AG09309 (cell line): ENCODE measurements around the gene SOBP.

Experiments used
- DNase-seq: peaks from one replicate; pipeline ENCODE4 v3.0.0-alpha.2; 2010; ENCODE audit warnings: low read depth
- H3K4me3 ChIP-seq: 2 replicates; pipeline ENCODE4 v1.5.1; 2011; ENCODE audit warnings: mild to moderate bottlenecking, low read depth, low read length, moderate library complexity; ENCODE audit not compliant: control insufficient read depth
- TF ChIP-seq, protein P1 (sequence below): IDR thresholded peaks from 2 replicates; pipeline ENCODE4 v1.5.1; 2011; ENCODE audit warnings: mild to moderate bottlenecking, low read depth, low read length, inconsistent platforms; ENCODE audit not compliant: insufficient read depth, control insufficient read depth; ENCODE audit errors: missing control alignments

Gene SOBP

DNA sequence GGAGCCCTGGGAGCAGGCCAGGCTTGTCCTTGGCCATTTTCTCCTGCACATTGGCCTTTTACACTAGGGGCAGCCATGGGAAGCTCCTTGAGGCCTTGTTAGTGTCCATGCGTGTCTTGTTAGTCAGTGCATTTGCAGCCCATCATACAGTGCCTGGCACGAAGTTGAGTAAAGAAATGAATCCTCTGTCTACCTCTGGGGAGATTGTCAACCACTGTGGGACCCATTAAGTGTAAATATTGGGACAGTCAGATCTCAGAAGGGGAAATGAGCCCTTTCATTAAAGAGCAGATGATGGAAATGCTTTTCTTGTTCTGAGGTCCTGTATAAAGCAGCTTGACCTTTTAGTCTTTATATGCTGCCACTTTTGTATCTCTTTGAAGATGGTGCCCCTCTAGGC lies 33.9 kb downstream of the SOBP start:
- DNase-seq = no peak
- TF ChIP-seq, protein P1, sequence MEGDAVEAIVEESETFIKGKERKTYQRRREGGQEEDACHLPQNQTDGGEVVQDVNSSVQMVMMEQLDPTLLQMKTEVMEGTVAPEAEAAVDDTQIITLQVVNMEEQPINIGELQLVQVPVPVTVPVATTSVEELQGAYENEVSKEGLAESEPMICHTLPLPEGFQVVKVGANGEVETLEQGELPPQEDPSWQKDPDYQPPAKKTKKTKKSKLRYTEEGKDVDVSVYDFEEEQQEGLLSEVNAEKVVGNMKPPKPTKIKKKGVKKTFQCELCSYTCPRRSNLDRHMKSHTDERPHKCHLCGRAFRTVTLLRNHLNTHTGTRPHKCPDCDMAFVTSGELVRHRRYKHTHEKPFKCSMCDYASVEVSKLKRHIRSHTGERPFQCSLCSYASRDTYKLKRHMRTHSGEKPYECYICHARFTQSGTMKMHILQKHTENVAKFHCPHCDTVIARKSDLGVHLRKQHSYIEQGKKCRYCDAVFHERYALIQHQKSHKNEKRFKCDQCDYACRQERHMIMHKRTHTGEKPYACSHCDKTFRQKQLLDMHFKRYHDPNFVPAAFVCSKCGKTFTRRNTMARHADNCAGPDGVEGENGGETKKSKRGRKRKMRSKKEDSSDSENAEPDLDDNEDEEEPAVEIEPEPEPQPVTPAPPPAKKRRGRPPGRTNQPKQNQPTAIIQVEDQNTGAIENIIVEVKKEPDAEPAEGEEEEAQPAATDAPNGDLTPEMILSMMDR = no peak
- H3K4me3 ChIP-seq = no peak overlapping the region

GRCh38 chr6:107524626-107525025 lies 34.7 kb downstream of the SOBP start:
- no peak for DNase-seq
- TF ChIP-seq, protein P1 = no peak
- H3K4me3 ChIP-seq = no peak overlapping the region

GRCh38 chr6:107531868-107532267 lies 42.0 kb downstream of the SOBP start:
- no peak for DNase-seq
- TF ChIP-seq, protein P1 = no peak
- no peak overlapping the region for H3K4me3 ChIP-seq

DNA sequence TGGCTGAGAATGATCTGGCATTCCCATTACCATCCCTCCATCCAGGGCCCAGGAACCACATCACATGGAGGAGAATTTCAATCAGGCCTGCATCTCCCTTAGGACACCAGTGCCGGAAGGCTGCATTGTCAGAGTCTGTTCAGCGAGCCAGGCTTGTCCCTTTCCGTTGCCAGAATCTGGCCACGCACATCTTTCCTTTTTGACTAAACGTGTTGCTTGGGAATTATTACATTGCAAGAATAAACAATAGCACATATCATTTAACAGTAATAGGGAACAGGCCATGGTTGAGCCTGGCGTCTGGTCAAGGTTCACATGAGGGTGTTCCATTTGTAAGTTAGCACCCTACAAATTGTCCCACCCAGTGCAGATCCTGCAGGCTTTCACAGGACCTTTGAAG lies 42.8 kb downstream of the SOBP start:
- H3K4me3 ChIP-seq = no peak overlapping the region
- TF ChIP-seq, protein P1 = no peak
- no peak for DNase-seq

DNA sequence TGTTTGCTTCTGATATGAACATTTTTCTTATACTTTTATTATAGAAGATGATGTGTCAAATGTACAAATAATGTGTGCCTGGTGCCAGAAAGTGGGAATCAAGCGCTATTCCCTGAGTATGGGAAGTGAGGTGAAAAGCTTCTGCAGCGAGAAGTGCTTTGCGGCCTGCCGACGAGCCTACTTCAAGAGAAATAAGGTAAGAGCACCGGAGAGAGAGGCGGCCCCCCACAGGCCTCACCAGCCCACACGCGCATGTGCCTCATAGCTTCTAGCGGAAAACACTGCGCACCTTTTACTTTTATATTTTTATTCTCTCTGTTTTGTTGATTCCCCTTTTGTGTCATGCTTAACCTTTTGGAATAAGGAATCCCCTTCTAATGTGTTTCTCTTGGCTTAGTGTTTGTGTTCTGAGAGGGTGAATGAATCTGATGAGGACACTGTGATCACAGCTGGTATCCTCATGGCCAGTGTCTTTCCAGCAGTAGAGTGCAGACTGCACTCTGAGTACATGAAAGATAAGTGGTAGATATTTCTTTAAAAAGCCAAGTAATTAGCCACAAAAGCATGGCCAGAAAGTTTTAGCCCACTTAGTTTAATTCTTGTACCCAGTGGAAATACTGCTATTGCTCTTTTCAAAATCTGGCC lies 43.6 kb downstream of the SOBP start:
- no peak for DNase-seq
- TF ChIP-seq, protein P1 = no peak

DNA sequence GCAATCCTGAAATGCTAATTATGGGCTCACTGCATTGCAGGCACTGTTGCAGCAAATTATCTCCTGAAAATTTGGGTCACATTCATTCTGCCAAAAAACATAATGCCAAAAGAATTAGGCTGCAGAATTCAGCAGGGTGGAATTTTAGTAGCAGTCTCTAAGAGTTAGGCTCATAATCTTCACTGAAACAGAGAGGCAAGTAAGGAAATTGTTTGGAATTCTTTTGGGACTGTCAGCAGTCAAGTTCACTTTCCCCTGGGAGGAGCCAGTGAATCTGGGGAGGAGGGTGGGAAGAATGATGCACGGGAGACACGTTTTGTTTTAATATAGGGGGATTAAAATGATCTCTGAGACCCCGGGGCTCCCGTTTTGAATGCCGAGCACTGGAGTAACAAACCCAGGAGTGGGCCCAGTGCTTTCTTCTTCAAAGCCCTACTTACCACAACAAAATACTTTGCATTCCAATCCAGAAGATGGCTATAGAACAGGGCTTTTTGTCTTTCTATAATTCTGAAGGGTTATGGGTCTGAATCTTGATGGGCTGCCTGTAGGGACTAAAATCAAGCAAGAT lies 44.7 kb downstream of the SOBP start:
- no peak overlapping the region for H3K4me3 ChIP-seq
- DNase-seq = no peak
- TF ChIP-seq, protein P1 = no peak

More for the DNA sequence above, 43.6 kb downstream of the SOBP start:
- H3K4me3 ChIP-seq = no peak overlapping the region

DNA sequence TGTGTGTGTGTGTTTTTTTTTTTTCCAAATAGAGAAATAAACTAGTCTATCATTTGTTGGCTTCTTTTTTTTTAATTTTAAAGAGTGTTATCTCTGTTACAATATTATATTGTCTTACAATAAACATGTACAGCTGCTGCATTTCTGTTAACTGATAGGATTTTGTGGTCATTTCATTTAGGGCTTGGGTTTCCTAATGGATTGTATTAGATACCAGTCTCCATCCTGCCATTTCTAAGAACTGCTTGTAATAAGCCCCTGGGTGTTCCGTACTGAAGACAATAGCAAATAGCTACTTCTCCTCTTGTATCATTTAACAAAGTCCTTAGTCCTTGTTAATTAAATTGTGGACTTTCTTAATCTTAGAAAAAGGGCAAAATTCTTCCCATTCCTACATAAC lies 45.7 kb downstream of the SOBP start:
- TF ChIP-seq, protein P1 = no peak
- H3K4me3 ChIP-seq = no peak overlapping the region
- DNase-seq = no peak
